ENCODE data around the gene ABHD17A. TPM values are rescaled to one million over a fixed set of nuclear protein-coding genes. Genes with fewer than 3 reads are reported as not detected.

The ABHD17A gene
- total RNA-seq, 1 experiment from 2014 or later = 60.7 TPM

DNA sequence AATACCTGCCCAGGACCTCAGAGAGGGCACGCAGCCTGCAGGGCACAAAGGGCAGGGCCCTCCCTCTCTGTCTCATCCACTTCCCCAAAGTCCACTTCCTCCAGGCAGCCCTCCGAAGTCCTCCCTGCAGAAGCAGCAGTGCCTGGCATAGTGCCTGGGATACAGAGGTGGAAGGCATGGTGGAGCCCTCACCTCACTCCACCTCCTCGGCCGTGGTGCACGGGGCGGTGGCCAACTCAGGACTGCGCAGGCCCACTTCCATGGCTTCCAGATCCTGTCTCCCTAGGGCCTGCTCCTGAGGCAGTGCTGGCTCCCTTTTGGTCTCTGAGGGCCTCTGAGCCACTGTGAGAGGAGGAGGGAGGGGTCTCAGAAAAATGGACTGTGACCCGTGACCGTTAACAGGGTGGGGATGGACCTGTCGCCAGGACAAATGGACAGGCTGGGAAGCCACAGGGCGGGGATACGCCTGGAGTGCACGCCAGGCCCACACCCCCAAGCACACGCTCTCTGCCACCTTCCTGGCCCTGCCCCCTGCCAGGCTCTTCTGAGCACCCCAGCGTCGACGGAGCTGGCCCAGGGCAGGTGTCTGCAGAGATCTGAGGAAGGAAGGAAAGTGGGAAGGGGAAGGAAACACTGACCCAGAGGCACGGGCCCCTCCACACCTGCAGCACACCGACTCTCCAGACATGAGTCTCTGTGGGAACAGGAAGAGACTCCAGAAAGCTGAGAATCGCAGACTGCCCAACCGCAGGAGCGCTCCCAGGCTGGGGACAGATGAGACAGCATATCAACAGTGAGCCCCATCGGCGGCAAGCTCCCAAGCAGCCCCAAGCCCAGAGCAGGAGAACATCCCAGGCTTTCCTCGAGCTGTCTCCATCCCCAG, 45.4 kb downstream of the ABHD17A start (continued):
- TF ChIP-seq, protein P1, sequence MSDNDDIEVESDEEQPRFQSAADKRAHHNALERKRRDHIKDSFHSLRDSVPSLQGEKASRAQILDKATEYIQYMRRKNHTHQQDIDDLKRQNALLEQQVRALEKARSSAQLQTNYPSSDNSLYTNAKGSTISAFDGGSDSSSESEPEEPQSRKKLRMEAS (CRISPR knock-in tag; IDR thresholded peaks at IDR 0.05) = no peak

DNA sequence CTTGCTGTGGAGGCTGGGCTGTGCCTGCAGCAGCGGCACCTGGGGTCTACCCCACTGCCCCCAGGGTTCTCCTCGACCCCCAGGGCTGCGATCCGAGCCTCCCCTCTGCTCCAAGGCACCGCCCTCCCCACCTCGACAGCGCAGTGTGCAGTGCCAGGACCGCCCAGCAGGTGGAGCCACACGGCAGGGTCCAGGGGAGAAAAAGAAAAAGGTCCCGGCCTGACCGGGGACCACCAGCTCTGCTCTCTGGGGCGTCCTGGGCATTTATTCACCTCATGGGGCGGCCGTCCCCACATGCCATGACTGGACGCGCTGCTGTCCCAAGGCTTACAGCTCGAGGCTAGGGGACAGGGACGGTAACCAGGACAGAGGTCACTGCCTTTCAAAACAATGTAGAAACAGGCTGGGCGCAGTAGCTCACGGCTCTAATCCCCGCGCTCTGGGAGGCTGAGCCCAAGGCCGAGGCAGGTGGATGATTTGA, 47.6 kb downstream of the ABHD17A start:
- TF ChIP-seq, protein P2, sequence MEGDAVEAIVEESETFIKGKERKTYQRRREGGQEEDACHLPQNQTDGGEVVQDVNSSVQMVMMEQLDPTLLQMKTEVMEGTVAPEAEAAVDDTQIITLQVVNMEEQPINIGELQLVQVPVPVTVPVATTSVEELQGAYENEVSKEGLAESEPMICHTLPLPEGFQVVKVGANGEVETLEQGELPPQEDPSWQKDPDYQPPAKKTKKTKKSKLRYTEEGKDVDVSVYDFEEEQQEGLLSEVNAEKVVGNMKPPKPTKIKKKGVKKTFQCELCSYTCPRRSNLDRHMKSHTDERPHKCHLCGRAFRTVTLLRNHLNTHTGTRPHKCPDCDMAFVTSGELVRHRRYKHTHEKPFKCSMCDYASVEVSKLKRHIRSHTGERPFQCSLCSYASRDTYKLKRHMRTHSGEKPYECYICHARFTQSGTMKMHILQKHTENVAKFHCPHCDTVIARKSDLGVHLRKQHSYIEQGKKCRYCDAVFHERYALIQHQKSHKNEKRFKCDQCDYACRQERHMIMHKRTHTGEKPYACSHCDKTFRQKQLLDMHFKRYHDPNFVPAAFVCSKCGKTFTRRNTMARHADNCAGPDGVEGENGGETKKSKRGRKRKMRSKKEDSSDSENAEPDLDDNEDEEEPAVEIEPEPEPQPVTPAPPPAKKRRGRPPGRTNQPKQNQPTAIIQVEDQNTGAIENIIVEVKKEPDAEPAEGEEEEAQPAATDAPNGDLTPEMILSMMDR (IDR thresholded peaks at IDR 0.05) = peak; percentile 94
- TF ChIP-seq, protein P3, sequence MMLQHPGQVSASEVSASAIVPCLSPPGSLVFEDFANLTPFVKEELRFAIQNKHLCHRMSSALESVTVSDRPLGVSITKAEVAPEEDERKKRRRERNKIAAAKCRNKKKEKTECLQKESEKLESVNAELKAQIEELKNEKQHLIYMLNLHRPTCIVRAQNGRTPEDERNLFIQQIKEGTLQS (CRISPR knock-in tag; conservative IDR thresholded peaks at IDR 0.05) = no peak
- TF ChIP-seq, protein P4, sequence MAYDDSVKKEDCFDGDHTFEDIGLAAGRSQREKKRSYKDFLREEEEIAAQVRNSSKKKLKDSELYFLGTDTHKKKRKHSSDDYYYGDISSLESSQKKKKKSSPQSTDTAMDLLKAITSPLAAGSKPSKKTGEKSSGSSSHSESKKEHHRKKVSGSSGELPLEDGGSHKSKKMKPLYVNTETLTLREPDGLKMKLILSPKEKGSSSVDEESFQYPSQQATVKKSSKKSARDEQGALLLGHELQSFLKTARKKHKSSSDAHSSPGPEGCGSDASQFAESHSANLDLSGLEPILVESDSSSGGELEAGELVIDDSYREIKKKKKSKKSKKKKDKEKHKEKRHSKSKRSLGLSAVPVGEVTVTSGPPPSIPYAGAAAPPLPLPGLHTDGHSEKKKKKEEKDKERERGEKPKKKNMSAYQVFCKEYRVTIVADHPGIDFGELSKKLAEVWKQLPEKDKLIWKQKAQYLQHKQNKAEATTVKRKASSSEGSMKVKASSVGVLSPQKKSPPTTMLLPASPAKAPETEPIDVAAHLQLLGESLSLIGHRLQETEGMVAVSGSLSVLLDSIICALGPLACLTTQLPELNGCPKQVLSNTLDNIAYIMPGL (CRISPR knock-in tag; IDR thresholded peaks at IDR 0.05) = 0 out of 2 replicates have a peak, but pooled peaks have one; percentile 25
- peak; percentile 37; the same call in 1 of the 2 replicates for TF ChIP-seq ZNF423 (CRISPR knock-in tag; IDR thresholded peaks at IDR 0.05)
- peak; percentile 88 for DNase-seq (ENCODE audit: low spot score)
- Mint-ChIP-seq H3K27ac (no peak overlapping the region; the same call in 1 of the 2 replicates), H3K27me3 (ENCODE audit: low read depth) (no peaks in the 10 kb centered on the region), H3K9me3 (no peaks in the 10 kb centered on the region), H3K4me1 (0 out of 2 replicates have a peak, but pooled peaks cover 6% of the 10 kb centered on the region), H3K36me3 (no peaks in the 10 kb centered on the region), H3K4me3 (no peak overlapping the region)
- peak; percentile 78 for ATAC-seq
- ChIA-PET CTCF (interaction anchor here (0.6 to 5.6 kb wide), 57 partner anchors 9 to 506 kb away, joined by 3 to 216 read pairs (median 5); partner anchors contain the start of genes ABHD17A, ADAT3, REEP6 and REXO1), POLR2A (interaction anchor here (0.6 to 1.5 kb wide), 5 partner anchors 10 to 268 kb away, joined by 3 to 10 read pairs (median 5); no protein-coding TSS in a partner anchor)

DNA sequence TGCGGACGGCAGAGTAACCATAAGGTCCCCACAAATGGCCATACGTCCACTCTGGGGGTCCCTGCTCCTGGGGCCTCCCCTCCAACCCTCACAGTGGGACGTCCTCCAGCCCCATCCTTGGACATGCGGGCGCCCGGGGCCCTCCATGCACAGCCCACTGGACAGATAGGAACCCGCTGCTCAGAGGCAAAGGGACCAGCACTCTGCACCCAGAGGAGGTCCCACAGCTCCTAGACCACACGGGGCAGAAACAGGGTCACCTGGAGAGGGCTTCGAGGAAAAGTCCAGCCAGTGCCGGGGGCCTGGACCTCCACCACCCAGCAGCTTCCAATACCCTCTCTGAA, 48.1 kb downstream of the ABHD17A start:
- Mint-ChIP-seq H3K36me3 (no peaks in the 10 kb centered on the region), H3K4me3 (no peak overlapping the region), H3K4me1 (0 out of 2 replicates have a peak, but pooled peaks cover 6% of the 10 kb centered on the region), H3K9me3 (no peaks in the 10 kb centered on the region), H3K27me3 (ENCODE audit: low read depth) (no peaks in the 10 kb centered on the region), H3K27ac (no peak overlapping the region)
- ATAC-seq = no peak
- POLR2A ChIA-PET = interaction anchor here (1.2 to 1.5 kb wide), 2 partner anchors 9 to 11 kb away, joined by 5 to 8 read pairs; no protein-coding TSS in a partner anchor
- CTCF ChIA-PET = interaction anchor here (0.6 to 5.6 kb wide), 37 partner anchors 9 to 506 kb away, joined by 3 to 216 read pairs (median 6); partner anchors contain the start of genes REEP6 and REXO1
- DNase-seq (ENCODE audit: low spot score) = no peak
- TF ChIP-seq, protein P5, sequence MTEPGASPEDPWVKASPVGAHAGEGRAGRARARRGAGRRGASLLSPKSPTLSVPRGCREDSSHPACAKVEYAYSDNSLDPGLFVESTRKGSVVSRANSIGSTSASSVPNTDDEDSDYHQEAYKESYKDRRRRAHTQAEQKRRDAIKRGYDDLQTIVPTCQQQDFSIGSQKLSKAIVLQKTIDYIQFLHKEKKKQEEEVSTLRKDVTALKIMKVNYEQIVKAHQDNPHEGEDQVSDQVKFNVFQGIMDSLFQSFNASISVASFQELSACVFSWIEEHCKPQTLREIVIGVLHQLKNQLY (CRISPR knock-in tag; IDR thresholded peaks at IDR 0.05) = no peak
- TF ChIP-seq, protein P6, sequence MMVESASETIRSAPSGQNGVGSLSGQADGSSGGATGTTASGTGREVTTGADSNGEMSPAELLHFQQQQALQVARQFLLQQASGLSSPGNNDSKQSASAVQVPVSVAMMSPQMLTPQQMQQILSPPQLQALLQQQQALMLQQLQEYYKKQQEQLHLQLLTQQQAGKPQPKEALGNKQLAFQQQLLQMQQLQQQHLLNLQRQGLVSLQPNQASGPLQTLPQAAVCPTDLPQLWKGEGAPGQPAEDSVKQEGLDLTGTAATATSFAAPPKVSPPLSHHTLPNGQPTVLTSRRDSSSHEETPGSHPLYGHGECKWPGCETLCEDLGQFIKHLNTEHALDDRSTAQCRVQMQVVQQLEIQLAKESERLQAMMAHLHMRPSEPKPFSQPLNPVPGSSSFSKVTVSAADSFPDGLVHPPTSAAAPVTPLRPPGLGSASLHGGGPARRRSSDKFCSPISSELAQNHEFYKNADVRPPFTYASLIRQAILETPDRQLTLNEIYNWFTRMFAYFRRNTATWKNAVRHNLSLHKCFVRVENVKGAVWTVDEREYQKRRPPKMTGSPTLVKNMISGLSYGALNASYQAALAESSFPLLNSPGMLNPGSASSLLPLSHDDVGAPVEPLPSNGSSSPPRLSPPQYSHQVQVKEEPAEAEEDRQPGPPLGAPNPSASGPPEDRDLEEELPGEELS (CRISPR knock-in tag; IDR thresholded peaks at IDR 0.05) = no peak
- TF ChIP-seq, protein P7, sequence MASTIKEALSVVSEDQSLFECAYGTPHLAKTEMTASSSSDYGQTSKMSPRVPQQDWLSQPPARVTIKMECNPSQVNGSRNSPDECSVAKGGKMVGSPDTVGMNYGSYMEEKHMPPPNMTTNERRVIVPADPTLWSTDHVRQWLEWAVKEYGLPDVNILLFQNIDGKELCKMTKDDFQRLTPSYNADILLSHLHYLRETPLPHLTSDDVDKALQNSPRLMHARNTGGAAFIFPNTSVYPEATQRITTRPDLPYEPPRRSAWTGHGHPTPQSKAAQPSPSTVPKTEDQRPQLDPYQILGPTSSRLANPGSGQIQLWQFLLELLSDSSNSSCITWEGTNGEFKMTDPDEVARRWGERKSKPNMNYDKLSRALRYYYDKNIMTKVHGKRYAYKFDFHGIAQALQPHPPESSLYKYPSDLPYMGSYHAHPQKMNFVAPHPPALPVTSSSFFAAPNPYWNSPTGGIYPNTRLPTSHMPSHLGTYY (CRISPR knock-in tag; IDR thresholded peaks at IDR 0.05) = no peak
- TF ChIP-seq TCF7 (CRISPR knock-in tag; IDR thresholded peaks at IDR 0.05; ENCODE audit: low read depth) = no peak
- TF ChIP-seq ELF4 (CRISPR knock-in tag; IDR thresholded peaks at IDR 0.05; ENCODE audit: low read depth) = no peak
- TF ChIP-seq, protein P8, sequence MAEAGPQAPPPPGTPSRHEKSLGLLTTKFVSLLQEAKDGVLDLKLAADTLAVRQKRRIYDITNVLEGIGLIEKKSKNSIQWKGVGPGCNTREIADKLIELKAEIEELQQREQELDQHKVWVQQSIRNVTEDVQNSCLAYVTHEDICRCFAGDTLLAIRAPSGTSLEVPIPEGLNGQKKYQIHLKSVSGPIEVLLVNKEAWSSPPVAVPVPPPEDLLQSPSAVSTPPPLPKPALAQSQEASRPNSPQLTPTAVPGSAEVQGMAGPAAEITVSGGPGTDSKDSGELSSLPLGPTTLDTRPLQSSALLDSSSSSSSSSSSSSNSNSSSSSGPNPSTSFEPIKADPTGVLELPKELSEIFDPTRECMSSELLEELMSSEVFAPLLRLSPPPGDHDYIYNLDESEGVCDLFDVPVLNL (CRISPR knock-in tag; IDR thresholded peaks at IDR 0.05; ENCODE audit: borderline replicate concordance, low read depth) = no peak
- TF ChIP-seq RORB (CRISPR knock-in tag; IDR thresholded peaks at IDR 0.05) = no peak
- TF ChIP-seq, protein P9, sequence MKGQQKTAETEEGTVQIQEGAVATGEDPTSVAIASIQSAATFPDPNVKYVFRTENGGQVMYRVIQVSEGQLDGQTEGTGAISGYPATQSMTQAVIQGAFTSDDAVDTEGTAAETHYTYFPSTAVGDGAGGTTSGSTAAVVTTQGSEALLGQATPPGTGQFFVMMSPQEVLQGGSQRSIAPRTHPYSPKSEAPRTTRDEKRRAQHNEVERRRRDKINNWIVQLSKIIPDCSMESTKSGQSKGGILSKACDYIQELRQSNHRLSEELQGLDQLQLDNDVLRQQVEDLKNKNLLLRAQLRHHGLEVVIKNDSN (CRISPR knock-in tag; IDR thresholded peaks at IDR 0.05) = no peak
- TF ChIP-seq, protein P10, sequence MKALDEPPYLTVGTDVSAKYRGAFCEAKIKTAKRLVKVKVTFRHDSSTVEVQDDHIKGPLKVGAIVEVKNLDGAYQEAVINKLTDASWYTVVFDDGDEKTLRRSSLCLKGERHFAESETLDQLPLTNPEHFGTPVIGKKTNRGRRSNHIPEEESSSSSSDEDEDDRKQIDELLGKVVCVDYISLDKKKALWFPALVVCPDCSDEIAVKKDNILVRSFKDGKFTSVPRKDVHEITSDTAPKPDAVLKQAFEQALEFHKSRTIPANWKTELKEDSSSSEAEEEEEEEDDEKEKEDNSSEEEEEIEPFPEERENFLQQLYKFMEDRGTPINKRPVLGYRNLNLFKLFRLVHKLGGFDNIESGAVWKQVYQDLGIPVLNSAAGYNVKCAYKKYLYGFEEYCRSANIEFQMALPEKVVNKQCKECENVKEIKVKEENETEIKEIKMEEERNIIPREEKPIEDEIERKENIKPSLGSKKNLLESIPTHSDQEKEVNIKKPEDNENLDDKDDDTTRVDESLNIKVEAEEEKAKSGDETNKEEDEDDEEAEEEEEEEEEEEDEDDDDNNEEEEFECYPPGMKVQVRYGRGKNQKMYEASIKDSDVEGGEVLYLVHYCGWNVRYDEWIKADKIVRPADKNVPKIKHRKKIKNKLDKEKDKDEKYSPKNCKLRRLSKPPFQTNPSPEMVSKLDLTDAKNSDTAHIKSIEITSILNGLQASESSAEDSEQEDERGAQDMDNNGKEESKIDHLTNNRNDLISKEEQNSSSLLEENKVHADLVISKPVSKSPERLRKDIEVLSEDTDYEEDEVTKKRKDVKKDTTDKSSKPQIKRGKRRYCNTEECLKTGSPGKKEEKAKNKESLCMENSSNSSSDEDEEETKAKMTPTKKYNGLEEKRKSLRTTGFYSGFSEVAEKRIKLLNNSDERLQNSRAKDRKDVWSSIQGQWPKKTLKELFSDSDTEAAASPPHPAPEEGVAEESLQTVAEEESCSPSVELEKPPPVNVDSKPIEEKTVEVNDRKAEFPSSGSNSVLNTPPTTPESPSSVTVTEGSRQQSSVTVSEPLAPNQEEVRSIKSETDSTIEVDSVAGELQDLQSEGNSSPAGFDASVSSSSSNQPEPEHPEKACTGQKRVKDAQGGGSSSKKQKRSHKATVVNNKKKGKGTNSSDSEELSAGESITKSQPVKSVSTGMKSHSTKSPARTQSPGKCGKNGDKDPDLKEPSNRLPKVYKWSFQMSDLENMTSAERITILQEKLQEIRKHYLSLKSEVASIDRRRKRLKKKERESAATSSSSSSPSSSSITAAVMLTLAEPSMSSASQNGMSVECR (CRISPR knock-in tag; IDR thresholded peaks at IDR 0.05; ENCODE audit: borderline replicate concordance) = no peak
